ENCODE data around the gene KRTAP5-7. TPM values are rescaled to one million over a fixed set of nuclear protein-coding genes. Genes with fewer than 3 reads are reported as not detected.

Gene KRTAP5-7
- polyA plus RNA-seq, 1 of the 3 experiments (the other 2 are of a cell fraction), result 0.07 TPM

DNA sequence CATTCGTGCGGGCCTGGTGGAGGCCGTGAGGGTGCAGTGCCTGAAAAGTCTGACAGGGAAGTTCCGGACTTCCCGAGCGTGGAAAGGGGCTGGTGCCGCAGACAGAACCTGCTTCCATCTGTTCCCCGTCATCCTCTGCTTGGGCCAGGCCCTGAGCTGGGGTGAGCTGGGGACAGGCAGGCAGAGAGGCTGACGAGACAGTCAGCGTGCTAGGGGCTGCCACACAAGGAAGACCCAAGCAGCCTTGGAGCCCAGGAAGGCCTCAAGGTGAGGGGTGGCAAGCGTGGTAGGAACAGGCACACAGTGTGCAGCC is 48.6 kb upstream of the KRTAP5-7 start:
- H3K27ac ChIP-seq (ENCODE audit: low read depth in 2 of 2, low read length in 1 of 2), result no peak overlapping the region
- H3K4me1 ChIP-seq (ENCODE audit: control insufficient read depth in 1 of 2, insufficient read depth in 2 of 2, low read depth in 1 of 2, low read length in 1 of 2), result no peaks in the 10 kb centered on the region
- CTCF ChIA-PET, result interaction anchor here (0.6 kb wide), 2 partner anchors 146 to 397 kb away, joined by 3 read pairs; no protein-coding TSS in a partner anchor
- H3K79me2 ChIP-seq (ENCODE audit: insufficient read depth), result no peaks in the 10 kb centered on the region
- no peak overlapping the region for H2AFZ ChIP-seq (ENCODE audit: low read depth)
- no peaks in the 10 kb centered on the region for H3F3A ChIP-seq (replicated peaks; ENCODE audit: insufficient read depth)
- DNase-seq, result no peak
- H3K4me3 ChIP-seq (ENCODE audit: low read depth in 2 of 2, low read length in 1 of 2), result no peak overlapping the region
- POLR2A ChIA-PET, result no interaction called here
- H3K9me3 ChIP-seq, result no peaks in the 10 kb centered on the region
- no peaks in the 10 kb centered on the region for H4K20me1 ChIP-seq (ENCODE audit: insufficient read depth)
- 100% methylated on average over 3 of the region's 11 CpGs for WGBS (ENCODE audit: low lambda C conversion rate)
- H3K4me2 ChIP-seq, result no peak overlapping the region
- no peak overlapping the region for H3K9ac ChIP-seq
- H3K27me3 ChIP-seq (ENCODE audit: insufficient read depth), result no peaks in the 10 kb centered on the region
- H3K9me2 ChIP-seq, result no peaks in the 10 kb centered on the region
- no peak for TF ChIP-seq RXRA (IDR thresholded peaks at IDR 0.05; ENCODE audit: borderline replicate concordance, low read depth)
- no peak for TF ChIP-seq REST (IDR thresholded peaks at IDR 0.05; ENCODE audit: low read depth, low read length)
- TF ChIP-seq NFIC (IDR thresholded peaks at IDR 0.05; ENCODE audit: borderline replicate concordance), result no peak
- no peak for TF ChIP-seq SMC3 (IDR thresholded peaks at IDR 0.05; ENCODE audit: low read depth, low read length)
- TF ChIP-seq EZH2phosphoT487 (IDR thresholded peaks at IDR 0.05; ENCODE audit: borderline replicate concordance, low read depth), result no peak
- TF ChIP-seq, protein P1, sequence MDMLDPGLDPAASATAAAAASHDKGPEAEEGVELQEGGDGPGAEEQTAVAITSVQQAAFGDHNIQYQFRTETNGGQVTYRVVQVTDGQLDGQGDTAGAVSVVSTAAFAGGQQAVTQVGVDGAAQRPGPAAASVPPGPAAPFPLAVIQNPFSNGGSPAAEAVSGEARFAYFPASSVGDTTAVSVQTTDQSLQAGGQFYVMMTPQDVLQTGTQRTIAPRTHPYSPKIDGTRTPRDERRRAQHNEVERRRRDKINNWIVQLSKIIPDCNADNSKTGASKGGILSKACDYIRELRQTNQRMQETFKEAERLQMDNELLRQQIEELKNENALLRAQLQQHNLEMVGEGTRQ (IDR thresholded peaks at IDR 0.05; ENCODE audit: borderline replicate concordance, low read depth, low read length), result no peak
- TF ChIP-seq RFX5 (IDR thresholded peaks at IDR 0.05; ENCODE audit: low read length), result no peak
- TF ChIP-seq GABPA (IDR thresholded peaks at IDR 0.05; ENCODE audit: low read depth), result no peak
- no peak for TF ChIP-seq RCOR1 (IDR thresholded peaks at IDR 0.05; ENCODE audit: low read length)
- no peak for TF ChIP-seq CHD2 (IDR thresholded peaks at IDR 0.05; ENCODE audit: low read length, partially characterized antibody)
- TF ChIP-seq, protein P2, sequence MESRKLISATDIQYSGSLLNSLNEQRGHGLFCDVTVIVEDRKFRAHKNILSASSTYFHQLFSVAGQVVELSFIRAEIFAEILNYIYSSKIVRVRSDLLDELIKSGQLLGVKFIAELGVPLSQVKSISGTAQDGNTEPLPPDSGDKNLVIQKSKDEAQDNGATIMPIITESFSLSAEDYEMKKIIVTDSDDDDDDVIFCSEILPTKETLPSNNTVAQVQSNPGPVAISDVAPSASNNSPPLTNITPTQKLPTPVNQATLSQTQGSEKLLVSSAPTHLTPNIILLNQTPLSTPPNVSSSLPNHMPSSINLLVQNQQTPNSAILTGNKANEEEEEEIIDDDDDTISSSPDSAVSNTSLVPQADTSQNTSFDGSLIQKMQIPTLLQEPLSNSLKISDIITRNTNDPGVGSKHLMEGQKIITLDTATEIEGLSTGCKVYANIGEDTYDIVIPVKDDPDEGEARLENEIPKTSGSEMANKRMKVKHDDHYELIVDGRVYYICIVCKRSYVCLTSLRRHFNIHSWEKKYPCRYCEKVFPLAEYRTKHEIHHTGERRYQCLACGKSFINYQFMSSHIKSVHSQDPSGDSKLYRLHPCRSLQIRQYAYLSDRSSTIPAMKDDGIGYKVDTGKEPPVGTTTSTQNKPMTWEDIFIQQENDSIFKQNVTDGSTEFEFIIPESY (IDR thresholded peaks at IDR 0.05; ENCODE audit: borderline replicate concordance, low read depth), result no peak
- no peak for TF ChIP-seq MEF2A (IDR thresholded peaks at IDR 0.05; ENCODE audit: borderline replicate concordance, low read depth)
- TF ChIP-seq NRF1 (IDR thresholded peaks at IDR 0.05; ENCODE audit: low read depth, low read length), result no peak
- TF ChIP-seq POLR2AphosphoS5 (IDR thresholded peaks at IDR 0.05; ENCODE audit: low read depth, low read length), result no peak
- H3K36me3 ChIP-seq (replicated peaks in 1 of 2; ENCODE audit: control insufficient read depth in 1 of 2, insufficient read depth in 2 of 2, low read length in 1 of 2), result peaks cover 10 to 79% of the 10 kb centered on the region in 2 experiments

Data from SK-N-SH (cell line).